Loucy (cell line): ENCODE data around the gene ARHGAP31.

Source experiments
- EZH2phosphoT487 ChIP-seq: fragments of 200-600 bp; IDR thresholded peaks from 2 replicates; pipeline ENCODE4 v1.6.1; 2018; ENCODE audit warnings: antibody characterized with exemption, mild to moderate bottlenecking, moderate library complexity, borderline replicate concordance
- TF ChIP-seq, protein P1 (sequence below): fragments of 200-600 bp; sonication (generic); conservative IDR thresholded peaks from 2 replicates; pipeline ENCODE4 v1.5.1; 2014; ENCODE audit warnings: mild to moderate bottlenecking, antibody characterized with exemption, low read length

DNA sequence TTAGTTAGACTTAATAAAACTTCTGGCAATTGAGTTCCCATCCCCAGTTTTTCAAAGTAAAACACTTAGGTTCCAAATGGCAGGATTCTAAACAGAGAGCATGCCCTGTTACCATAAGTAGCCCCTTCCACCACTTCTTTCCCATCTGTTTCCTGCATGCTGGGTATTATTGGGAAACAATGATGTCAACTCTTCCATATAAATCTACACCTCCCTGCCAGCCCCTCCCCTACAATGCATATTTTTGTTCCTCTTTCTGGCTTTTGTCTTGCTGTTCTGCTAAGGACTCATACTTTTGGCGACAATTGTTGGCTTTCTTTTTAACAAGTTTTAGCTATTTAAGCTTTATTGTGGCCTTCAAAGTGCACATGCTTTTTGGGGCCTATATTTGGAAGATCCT is 11.1 kb downstream of the ARHGAP31 start:
- TF ChIP-seq, protein P1, sequence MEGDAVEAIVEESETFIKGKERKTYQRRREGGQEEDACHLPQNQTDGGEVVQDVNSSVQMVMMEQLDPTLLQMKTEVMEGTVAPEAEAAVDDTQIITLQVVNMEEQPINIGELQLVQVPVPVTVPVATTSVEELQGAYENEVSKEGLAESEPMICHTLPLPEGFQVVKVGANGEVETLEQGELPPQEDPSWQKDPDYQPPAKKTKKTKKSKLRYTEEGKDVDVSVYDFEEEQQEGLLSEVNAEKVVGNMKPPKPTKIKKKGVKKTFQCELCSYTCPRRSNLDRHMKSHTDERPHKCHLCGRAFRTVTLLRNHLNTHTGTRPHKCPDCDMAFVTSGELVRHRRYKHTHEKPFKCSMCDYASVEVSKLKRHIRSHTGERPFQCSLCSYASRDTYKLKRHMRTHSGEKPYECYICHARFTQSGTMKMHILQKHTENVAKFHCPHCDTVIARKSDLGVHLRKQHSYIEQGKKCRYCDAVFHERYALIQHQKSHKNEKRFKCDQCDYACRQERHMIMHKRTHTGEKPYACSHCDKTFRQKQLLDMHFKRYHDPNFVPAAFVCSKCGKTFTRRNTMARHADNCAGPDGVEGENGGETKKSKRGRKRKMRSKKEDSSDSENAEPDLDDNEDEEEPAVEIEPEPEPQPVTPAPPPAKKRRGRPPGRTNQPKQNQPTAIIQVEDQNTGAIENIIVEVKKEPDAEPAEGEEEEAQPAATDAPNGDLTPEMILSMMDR, result no peak
- no peak for TF ChIP-seq EZH2phosphoT487
